ENCODE measurements around the gene AQR.
"Not testable (repeated sequence)": the region's sequence is repeated elsewhere in the genome, so short reads cannot be mapped to it uniquely, and the experiment has no call there.

AQR gene

GRCh38 chr15:34976743-34977142 is 7.2 kb upstream of the AQR start:
- no peaks in the 10 kb centered on the region for H3K9me3 ChIP-seq (replicated peaks in 1 of 2; ENCODE audit: control insufficient read depth in 2 of 2, insufficient read depth in 1 of 2, low read depth in 1 of 2, low read length in 2 of 2)
- H3K79me1 ChIP-seq (ENCODE audit: low read depth, low read length) = no peaks in the 10 kb centered on the region
- H4K91ac ChIP-seq (ENCODE audit: low read depth, low read length, poor library complexity) = no peak overlapping the region
- no peaks in the 10 kb centered on the region for H3K4me1 ChIP-seq (ENCODE audit: control insufficient read depth in 2 of 2, insufficient read depth in 1 of 2, low read depth in 1 of 2, low read length in 2 of 2)
- no peak overlapping the region for H4K8ac ChIP-seq (ENCODE audit: low read depth, low read length)
- H2BK15ac ChIP-seq (ENCODE audit: low read length) = no peak overlapping the region
- H3K9ac ChIP-seq (ENCODE audit: low read depth, low read length, poor library complexity) = no peak overlapping the region
- H2AFZ ChIP-seq (ENCODE audit: low read length) = no peak overlapping the region
- H3K4me2 ChIP-seq (ENCODE audit: insufficient read depth, low read length, poor library complexity, severe bottlenecking) = no peak overlapping the region
- no peak overlapping the region for H2AK5ac ChIP-seq (ENCODE audit: low read depth, low read length)
- H3K4ac ChIP-seq (ENCODE audit: low read length) = no peak overlapping the region
- H3K23ac ChIP-seq (ENCODE audit: low read depth, low read length, poor library complexity) = no peak overlapping the region
- H2BK120ac ChIP-seq (ENCODE audit: low read depth, low read length) = no peak overlapping the region
- H2BK12ac ChIP-seq (ENCODE audit: low read length) = no peak overlapping the region
- H3K27me3 ChIP-seq (ENCODE audit: control insufficient read depth in 3 of 3, insufficient read depth in 3 of 3, low read depth in 1 of 3, low read length in 3 of 3) = no peaks in the 10 kb centered on the region
- no peak overlapping the region for H3K18ac ChIP-seq (ENCODE audit: low read length)
- no peak for DNase-seq (ENCODE audit: low spot score)
- no CpG with 5 or more reads among the region's 2 CpGs for WGBS, 2 donors (ENCODE audit: extremely low coverage in 2 of 2, insufficient read length in 2 of 2, insufficient replicate concordance in 1 of 2)
- H3K14ac ChIP-seq (ENCODE audit: low read length) = no peak overlapping the region
- H3K36me3 ChIP-seq (replicated peaks in 1 of 2; ENCODE audit: control insufficient read depth in 2 of 2, insufficient read depth in 2 of 2, low read length in 2 of 2) = peaks cover 4 to 38% of the 10 kb centered on the region in 2 donors
- H3K4me3 ChIP-seq (ENCODE audit: low read length in 2 of 2) = no peak overlapping the region
- H2BK5ac ChIP-seq (ENCODE audit: low read length) = no peak overlapping the region
- H3K27ac ChIP-seq (replicated peaks; ENCODE audit: low read length) = no peak overlapping the region

- no peak overlapping the region for H2BK120ac ChIP-seq (ENCODE audit: low read depth, low read length)
- H3K18ac ChIP-seq (ENCODE audit: low read length) = no peak overlapping the region
- no peak overlapping the region for H3K14ac ChIP-seq (ENCODE audit: low read length)
- H3K79me1 ChIP-seq (ENCODE audit: low read depth, low read length) = no peaks in the 10 kb centered on the region
- no peak overlapping the region for H2BK12ac ChIP-seq (ENCODE audit: low read length)
- no peak overlapping the region for H3K23ac ChIP-seq (ENCODE audit: low read depth, low read length, poor library complexity)
- H3K36me3 ChIP-seq (replicated peaks in 1 of 2; ENCODE audit: control insufficient read depth in 2 of 2, insufficient read depth in 2 of 2, low read length in 2 of 2) = peaks cover 2 to 31% of the 10 kb centered on the region in 2 donors
- H3K4me3 ChIP-seq (ENCODE audit: low read length in 2 of 2) = no peak overlapping the region
- H3K27me3 ChIP-seq (ENCODE audit: control insufficient read depth in 3 of 3, insufficient read depth in 3 of 3, low read depth in 1 of 3, low read length in 3 of 3) = no peaks in the 10 kb centered on the region
- no peak overlapping the region for H3K9ac ChIP-seq (ENCODE audit: low read depth, low read length, poor library complexity)
- no peak overlapping the region for H4K8ac ChIP-seq (ENCODE audit: low read depth, low read length)
- no peak overlapping the region for H2AFZ ChIP-seq (ENCODE audit: low read length)
- no peak for DNase-seq (ENCODE audit: low spot score)
- no peak overlapping the region for H2BK5ac ChIP-seq (ENCODE audit: low read length)
- H3K4me2 ChIP-seq (ENCODE audit: insufficient read depth, low read length, poor library complexity, severe bottlenecking) = no peak overlapping the region
- no peak overlapping the region for H4K91ac ChIP-seq (ENCODE audit: low read depth, low read length, poor library complexity)
- no peaks in the 10 kb centered on the region for H3K9me3 ChIP-seq (replicated peaks in 1 of 2; ENCODE audit: control insufficient read depth in 2 of 2, insufficient read depth in 1 of 2, low read depth in 1 of 2, low read length in 2 of 2)
- no peak overlapping the region for H3K27ac ChIP-seq (replicated peaks; ENCODE audit: low read length)
- H3K4me1 ChIP-seq (ENCODE audit: control insufficient read depth in 2 of 2, insufficient read depth in 1 of 2, low read depth in 1 of 2, low read length in 2 of 2) = no peaks in the 10 kb centered on the region
- no peak overlapping the region for H2AK5ac ChIP-seq (ENCODE audit: low read depth, low read length)
- WGBS, 2 donors (ENCODE audit: extremely low coverage in 2 of 2, insufficient read length in 2 of 2, insufficient replicate concordance in 1 of 2) = no CpG with 5 or more reads among the region's 2 CpGs
- no peak overlapping the region for H3K4ac ChIP-seq (ENCODE audit: low read length)
- no peak overlapping the region for H2BK15ac ChIP-seq (ENCODE audit: low read length)
These were observed 6.5 kb upstream of the AQR start for GRCh38 chr15:34976073-34976472.

DNA sequence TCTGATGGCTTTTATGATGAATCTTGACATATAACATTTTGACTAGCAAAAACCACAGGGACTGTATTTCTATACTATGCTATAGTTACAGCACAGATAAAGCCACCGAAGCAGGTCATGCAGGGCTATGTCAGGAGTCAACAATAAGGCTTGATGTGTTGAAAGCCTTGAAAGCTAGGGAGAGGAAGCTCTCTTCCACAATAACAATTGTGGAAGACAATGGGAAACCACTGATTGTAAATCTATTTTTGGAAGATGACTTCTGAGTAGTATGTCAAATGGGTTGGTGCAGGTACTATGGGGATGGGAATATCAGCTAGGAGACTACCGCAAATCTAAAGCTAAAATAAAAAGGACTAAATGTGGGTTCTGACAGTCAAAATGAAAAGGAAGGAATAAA is 4.0 kb upstream of the AQR start:
- Histone ChIP-seq H3K18ac (ENCODE audit: low read length) (no peak overlapping the region), H2AK5ac (ENCODE audit: low read depth, low read length) (no peak overlapping the region), H2BK12ac (ENCODE audit: low read length) (no peak overlapping the region), H3K79me1 (ENCODE audit: low read depth, low read length) (peaks cover 4% of the 10 kb centered on the region), H3K23ac (ENCODE audit: low read depth, low read length, poor library complexity) (no peak overlapping the region), H3K14ac (ENCODE audit: low read length) (no peak overlapping the region), H3K9ac (ENCODE audit: low read depth, low read length, poor library complexity) (no peak overlapping the region), H3K9me3 (replicated peaks in 1 of 2; ENCODE audit: control insufficient read depth in 2 of 2, insufficient read depth in 1 of 2, low read depth in 1 of 2, low read length in 2 of 2) (no peaks in the 10 kb centered on the region), H3K4ac (ENCODE audit: low read length) (no peak overlapping the region), H2BK120ac (ENCODE audit: low read depth, low read length) (no peak overlapping the region), H2AFZ (ENCODE audit: low read length) (no peak overlapping the region), H4K91ac (ENCODE audit: low read depth, low read length, poor library complexity) (no peak overlapping the region), H2BK5ac (ENCODE audit: low read length) (no peak overlapping the region), H2BK15ac (ENCODE audit: low read length) (no peak overlapping the region), H3K27me3 (ENCODE audit: control insufficient read depth in 3 of 3, insufficient read depth in 3 of 3, low read depth in 1 of 3, low read length in 3 of 3) (no peaks in the 10 kb centered on the region), H3K36me3 (replicated peaks in 1 of 2; ENCODE audit: control insufficient read depth in 2 of 2, insufficient read depth in 2 of 2, low read length in 2 of 2) (peaks cover 2 to 13% of the 10 kb centered on the region in 2 donors), H3K4me1 (ENCODE audit: control insufficient read depth in 2 of 2, insufficient read depth in 1 of 2, low read depth in 1 of 2, low read length in 2 of 2) (peaks cover 0 to 4% of the 10 kb centered on the region in 2 donors), H4K8ac (ENCODE audit: low read depth, low read length) (no peak overlapping the region), H3K4me2 (ENCODE audit: insufficient read depth, low read length, poor library complexity, severe bottlenecking) (no peak overlapping the region), H3K4me3 (ENCODE audit: low read length in 2 of 2) (no peak overlapping the region), H3K27ac (replicated peaks; ENCODE audit: low read length) (no peak overlapping the region)
- WGBS, 2 donors (ENCODE audit: extremely low coverage in 2 of 2, insufficient read length in 2 of 2, insufficient replicate concordance in 1 of 2) = no CpG with 5 or more reads among the region's 2 CpGs
- no peak for DNase-seq (ENCODE audit: low spot score)

DNA sequence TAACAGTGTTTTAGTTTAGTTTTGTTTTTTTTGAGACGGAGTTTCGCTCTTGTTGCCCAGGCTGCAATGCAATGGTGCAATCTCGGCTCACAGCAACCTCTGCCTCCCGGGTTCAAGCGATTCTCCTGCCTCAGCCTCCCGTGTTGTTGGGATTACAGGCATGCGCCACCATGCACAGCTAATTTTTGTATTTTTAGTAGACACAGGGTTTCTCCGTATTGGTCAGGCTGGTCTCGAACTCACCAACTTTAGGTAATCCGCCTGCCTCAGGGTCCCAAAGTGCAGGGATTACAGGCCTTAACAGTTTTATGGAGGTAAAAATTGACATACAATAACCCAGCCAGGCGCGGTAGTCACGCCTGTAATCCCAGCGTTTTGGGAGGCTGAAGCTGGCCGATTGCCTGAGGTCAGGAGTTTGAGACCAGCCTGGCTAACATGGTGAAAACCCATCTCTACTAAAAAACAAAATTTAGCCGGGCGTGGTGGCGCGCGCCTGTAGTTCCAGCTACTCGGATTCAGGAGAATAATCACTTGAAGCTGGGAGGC is 629 bp upstream of the AQR start:
- not testable (repeated sequence) for H4K8ac ChIP-seq (ENCODE audit: low read depth, low read length); H3K9me3 ChIP-seq (replicated peaks in 1 of 2; ENCODE audit: control insufficient read depth in 2 of 2, insufficient read depth in 1 of 2, low read depth in 1 of 2, low read length in 2 of 2); H3K27me3 ChIP-seq (ENCODE audit: control insufficient read depth in 3 of 3, insufficient read depth in 3 of 3, low read depth in 1 of 3, low read length in 3 of 3); H2BK12ac ChIP-seq (ENCODE audit: low read length); H2BK5ac ChIP-seq (ENCODE audit: low read length); H3K4ac ChIP-seq (ENCODE audit: low read length); DNase-seq (ENCODE audit: low spot score); H3K9ac ChIP-seq (ENCODE audit: low read depth, low read length, poor library complexity); H3K27ac ChIP-seq (replicated peaks; ENCODE audit: low read length); H2BK120ac ChIP-seq (ENCODE audit: low read depth, low read length); H3K18ac ChIP-seq (ENCODE audit: low read length); H2BK15ac ChIP-seq (ENCODE audit: low read length); H4K91ac ChIP-seq (ENCODE audit: low read depth, low read length, poor library complexity); H3K4me1 ChIP-seq (ENCODE audit: control insufficient read depth in 2 of 2, insufficient read depth in 1 of 2, low read depth in 1 of 2, low read length in 2 of 2); H3K79me1 ChIP-seq (ENCODE audit: low read depth, low read length); H3K4me2 ChIP-seq (ENCODE audit: insufficient read depth, low read length, poor library complexity, severe bottlenecking); H3K14ac ChIP-seq (ENCODE audit: low read length); H3K23ac ChIP-seq (ENCODE audit: low read depth, low read length, poor library complexity); H2AK5ac ChIP-seq (ENCODE audit: low read depth, low read length)
- peaks cover 0 to 15% of the 10 kb centered on the region in 2 donors for H3K36me3 ChIP-seq (replicated peaks in 1 of 2; ENCODE audit: control insufficient read depth in 2 of 2, insufficient read depth in 2 of 2, low read length in 2 of 2)
- peak overlapping the region in 1 of 2 donors; percentile 85 for H3K4me3 ChIP-seq (ENCODE audit: low read length in 2 of 2)
- H2AFZ ChIP-seq (ENCODE audit: low read length) = peak overlapping the region; percentile 90
- no CpG with 5 or more reads among the region's 21 CpGs for WGBS, 2 donors (ENCODE audit: extremely low coverage in 2 of 2, insufficient read length in 2 of 2, insufficient replicate concordance in 1 of 2)

All from neuronal stem cell (in vitro differentiated cells).